Left ventricle myocardium inferior (tissue), 1 donor: Measurements from ENCODE around the gene GMPS. TPM values are rescaled to one million over a fixed set of nuclear protein-coding genes. Genes with fewer than 3 reads are reported as not detected.

ENCODE experiments used
- DNase-seq: peaks from one replicate; pipeline ENCODE4 v3.0.0-alpha.2; 2020
- H3K27ac ChIP-seq: fragments of 200-600 bp; replicated peaks from 2 replicates; pipeline ENCODE4 v1.8.0; 2021
- H3K27me3 ChIP-seq: fragments of 200-600 bp; 2 replicates; pipeline ENCODE4 v1.8.0; 2021; ENCODE audit warnings: low read depth
- H3K36me3 ChIP-seq: fragments of 200-600 bp; 2 replicates; pipeline ENCODE4 v1.8.0; 2021
- H3K4me1 ChIP-seq: fragments of 200-600 bp; 2 replicates; pipeline ENCODE4 v1.8.0; 2021
- H3K4me3 ChIP-seq: fragments of 200-600 bp; 2 replicates; pipeline ENCODE4 v1.8.0; 2021; ENCODE audit warnings: mild to moderate bottlenecking, moderate library complexity
- H3K9me3 ChIP-seq: fragments of 200-600 bp; replicated peaks from 2 replicates; pipeline ENCODE4 v1.8.0; 2021
- CTCF ChIP-seq: fragments of 200-600 bp; IDR thresholded peaks from 2 replicates; pipeline ENCODE4 v1.8.0; 2021; ENCODE audit warnings: antibody characterized with exemption, mild to moderate bottlenecking, borderline replicate concordance
- intact Hi-C: fragments of 100-400 bp; cut with micrococcal nuclease; formaldehyde crosslinking; loops from one replicate; pipeline ENCODE4 v1.11.0; 2022
- total RNA-seq: library from RNA; stranded (reverse); fragmentation: NEBNext Ultra II Directional; extraction: Animal tissue kit (Norgen Biotek cat#: 25700); gene quantifications from one replicate; pipeline ENCODE4 v1.2.1, GENCODE V29; 2021
- donor health status: DM: no; HTN: yes; CAD: no; lungs with severe emphysema.

The GMPS gene
- total RNA-seq, 1 donor from 2014 or later = 29.4 TPM

DNA sequence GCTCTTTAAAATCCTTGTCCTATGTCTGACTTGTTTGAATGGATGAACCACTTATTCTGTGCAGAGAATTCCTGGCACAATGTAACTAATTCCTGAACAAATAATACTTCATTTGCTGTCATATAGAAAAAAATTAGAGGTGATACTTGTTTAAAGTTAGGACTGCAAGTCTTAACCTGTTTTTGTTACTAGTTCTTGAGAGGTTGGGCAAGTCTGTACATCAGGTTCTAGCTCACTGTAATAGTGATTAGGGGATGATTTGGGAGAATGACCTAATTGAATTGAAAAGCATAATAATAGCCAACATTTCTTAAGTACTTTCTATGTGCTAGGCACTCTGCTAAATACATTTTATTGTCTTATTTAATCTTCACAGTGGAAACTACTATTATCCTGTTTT lies 49.3 kb downstream of the GMPS start:
- Histone ChIP-seq H3K27me3 (no peaks in the 10 kb centered on the region), H3K27ac (no peak overlapping the region), H3K9me3 (no peaks in the 10 kb centered on the region), H3K36me3 (peaks cover 86% of the 10 kb centered on the region), H3K4me1 (no peaks in the 10 kb centered on the region), H3K4me3 (no peak overlapping the region)
- TF ChIP-seq CTCF = no peak
- intact Hi-C loops = no loop called here
- DNase-seq = no peak

DNA sequence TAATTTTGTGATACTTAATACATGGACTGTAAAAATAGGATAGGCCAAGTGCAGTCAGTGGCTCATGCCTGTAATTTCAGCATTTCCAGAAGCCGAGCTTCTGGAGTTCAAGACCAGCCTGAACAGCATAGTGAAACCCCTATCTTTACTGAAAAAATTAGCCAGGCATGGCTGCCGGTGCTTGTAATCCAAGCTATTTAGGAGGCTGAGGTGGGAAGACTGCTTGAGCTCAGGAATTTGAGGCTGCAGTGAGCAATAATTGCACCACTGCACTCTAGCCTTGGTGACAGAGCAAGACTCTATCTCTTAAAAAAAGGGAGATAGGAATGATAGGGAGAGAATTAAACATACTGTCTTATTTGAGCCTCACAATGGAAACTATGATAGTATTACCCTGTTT lies 51.0 kb downstream of the GMPS start:
- Histone ChIP-seq H3K9me3 (no peaks in the 10 kb centered on the region), H3K27ac (no peak overlapping the region), H3K4me1 (no peaks in the 10 kb centered on the region), H3K36me3 (peaks cover 86% of the 10 kb centered on the region), H3K27me3 (no peaks in the 10 kb centered on the region), H3K4me3 (no peak overlapping the region)
- no peak for DNase-seq
- intact Hi-C loops = no loop called here
- no peak for TF ChIP-seq CTCF

- H3K4me1 ChIP-seq = peaks cover 5% of the 10 kb centered on the region
- intact Hi-C loops = no loop called here
- no peak overlapping the region for H3K4me3 ChIP-seq
- peaks cover 56% of the 10 kb centered on the region for H3K36me3 ChIP-seq
- H3K27me3 ChIP-seq = no peaks in the 10 kb centered on the region
- TF ChIP-seq CTCF = peak; percentile 18
- H3K9me3 ChIP-seq = no peaks in the 10 kb centered on the region
- peak overlapping the region; percentile 36 for H3K27ac ChIP-seq
- no peak for DNase-seq
Measured at GRCh38 chr3:155934230-155934629, 63.8 kb downstream of the GMPS start.

DNA sequence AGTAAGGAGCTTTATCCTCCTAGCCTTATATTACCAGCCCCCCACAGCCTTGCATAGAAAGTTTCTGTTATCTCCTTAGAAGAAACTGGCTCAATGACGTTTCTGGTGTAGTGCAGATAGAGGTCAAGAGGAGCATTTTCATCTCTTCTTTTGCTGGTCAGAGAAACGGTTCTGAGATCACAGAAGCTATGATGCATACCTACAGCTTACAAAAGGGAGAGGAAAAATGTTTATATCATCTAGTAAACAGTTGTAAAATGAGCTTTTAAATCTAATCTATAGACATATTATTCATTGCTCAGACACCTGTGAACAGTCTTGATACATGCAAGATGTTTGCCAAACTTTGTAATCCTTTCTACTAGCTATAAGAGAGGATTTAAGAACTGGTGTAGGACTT lies 68.0 kb downstream of the GMPS start:
- Histone ChIP-seq H3K27ac (no peak overlapping the region), H3K4me1 (peaks cover 5% of the 10 kb centered on the region), H3K27me3 (no peaks in the 10 kb centered on the region), H3K36me3 (peaks cover 59% of the 10 kb centered on the region), H3K4me3 (no peak overlapping the region), H3K9me3 (no peaks in the 10 kb centered on the region)
- DNase-seq = no peak
- no peak for TF ChIP-seq CTCF
- intact Hi-C loops = no loop called here

DNA sequence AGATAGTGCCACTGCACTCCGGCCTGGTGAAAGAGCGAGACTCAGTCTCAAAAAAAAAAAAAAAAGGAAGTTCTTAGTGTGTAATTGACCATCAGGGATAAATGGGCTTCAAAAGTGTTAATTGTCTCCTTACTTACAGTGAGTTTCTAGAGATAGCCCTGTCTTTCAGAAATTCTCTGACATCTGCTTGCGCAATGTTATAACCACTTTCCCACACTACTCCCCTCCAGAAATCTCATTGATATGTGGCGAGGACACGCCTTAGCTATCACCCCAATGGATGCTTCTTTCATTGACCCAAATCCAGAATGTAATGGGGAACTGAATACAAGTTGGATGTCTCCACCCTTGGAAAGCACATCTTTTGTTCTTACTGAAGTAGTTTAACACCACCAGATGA lies 70.9 kb downstream of the GMPS start:
- H3K27me3 ChIP-seq = no peaks in the 10 kb centered on the region
- intact Hi-C loops = no loop called here
- TF ChIP-seq CTCF = no peak
- no peak overlapping the region for H3K27ac ChIP-seq
- no peaks in the 10 kb centered on the region for H3K4me1 ChIP-seq
- no peak for DNase-seq
- peaks cover 39% of the 10 kb centered on the region for H3K36me3 ChIP-seq
- no peaks in the 10 kb centered on the region for H3K9me3 ChIP-seq
- no peak overlapping the region for H3K4me3 ChIP-seq

GRCh38 chr3:155944081-155944480 lies 73.6 kb downstream of the GMPS start:
- Histone ChIP-seq H3K9me3 (no peaks in the 10 kb centered on the region), H3K4me1 (no peaks in the 10 kb centered on the region), H3K4me3 (no peak overlapping the region), H3K27me3 (no peaks in the 10 kb centered on the region), H3K36me3 (peaks cover 15% of the 10 kb centered on the region), H3K27ac (no peak overlapping the region)
- DNase-seq = no peak
- intact Hi-C loops = no loop called here
- no peak for TF ChIP-seq CTCF
